SU-DHL-6 (cell line): ENCODE measurements around the gene LHB.

Experiments
- H2AFZ ChIP-seq: fragments of 200-600 bp; sonication (generic); 2 replicates; pipeline ENCODE4 v1.6.1; 2014; ENCODE audit warnings: low read depth, mild to moderate bottlenecking, moderate library complexity, mixed read lengths, antibody characterized with exemption, low read length; ENCODE audit not compliant: severe bottlenecking
- H3F3A ChIP-seq: fragments of 200-600 bp; shearing (Covaris generic); 2 replicates; pipeline ENCODE4 v1.6.0; 2016; ENCODE audit warnings: antibody characterized with exemption, mild to moderate bottlenecking; ENCODE audit not compliant: insufficient read depth
- H3K27ac ChIP-seq: fragments of 200-600 bp; sonication (generic); 2 replicates; pipeline ENCODE4 v1.5.1; 2016; ENCODE audit warnings: low read depth, mild to moderate bottlenecking, low read length, moderate library complexity, mixed read lengths
- H3K27me3 ChIP-seq: fragments of 200-600 bp; sonication (generic), shearing (Covaris generic); 2 replicates; pipeline ENCODE4 v1.6.0; 2014; ENCODE audit warnings: mild to moderate bottlenecking, low read length
- H3K36me3 ChIP-seq: fragments of 200-600 bp; sonication (generic); 2 replicates; pipeline ENCODE4 v1.6.1; 2014; ENCODE audit warnings: mild to moderate bottlenecking, low read length, mixed read lengths
- H3K4me2 ChIP-seq: fragments of 300-600, 200-600 bp; shearing (Covaris generic), sonication (generic); 2 replicates; pipeline ENCODE4 v1.6.0; 2014; ENCODE audit warnings: low read length, low read depth, mild to moderate bottlenecking; ENCODE audit not compliant: poor library complexity, severe bottlenecking
- H3K4me3 ChIP-seq: fragments of 200-600 bp; sonication (generic); 2 replicates; pipeline ENCODE4 v1.5.1; 2014; ENCODE audit warnings: antibody characterized with exemption, low read length, mild to moderate bottlenecking, mixed read lengths; ENCODE audit not compliant: insufficient read depth, poor library complexity, severe bottlenecking
- H3K79me2 ChIP-seq: fragments of 200-600 bp; sonication (generic); 2 replicates; pipeline ENCODE4 v1.6.1; 2014; ENCODE audit warnings: mild to moderate bottlenecking, low read length, moderate library complexity; ENCODE audit not compliant: insufficient read depth
- H3K9ac ChIP-seq: fragments of 200-600 bp; sonication (generic); 2 replicates; pipeline ENCODE4 v1.7.0; 2014; ENCODE audit warnings: mild to moderate bottlenecking, low read length
- H3K9me2 ChIP-seq: fragments of 200-600 bp; sonication (generic); replicated peaks from 2 replicates; pipeline ENCODE4 v1.6.1; 2014; ENCODE audit warnings: low read length; ENCODE audit not compliant: insufficient read depth
- H3K9me3 ChIP-seq: fragments of 200-600 bp; sonication (generic); 2 replicates; pipeline ENCODE4 v1.6.1; 2014; ENCODE audit warnings: low read length, mixed read lengths; ENCODE audit not compliant: insufficient read depth
- H4K20me1 ChIP-seq: fragments of 200-600 bp; sonication (generic); 2 replicates; pipeline ENCODE4 v1.6.1; 2014; ENCODE audit warnings: low read depth, mild to moderate bottlenecking, antibody characterized with exemption, low read length, moderate library complexity, mixed read lengths
- EZH2phosphoT487 ChIP-seq: fragments of 200-600 bp; sonication (generic), shearing (Covaris generic); conservative IDR thresholded peaks from 2 replicates; pipeline ENCODE4 v1.6.1; 2018; ENCODE audit warnings: mild to moderate bottlenecking, antibody characterized with exemption, low read length, moderate library complexity, mixed read lengths
- TF ChIP-seq, protein P1 (sequence below): fragments of 200-600 bp; sonication (generic); IDR thresholded peaks from one replicate; pipeline ENCODE4 v1.5.1; 2017; ENCODE audit warnings: antibody characterized with exemption, mild to moderate bottlenecking, low read length, moderate library complexity; ENCODE audit not compliant: insufficient read depth, poor library complexity, severe bottlenecking

The LHB gene

DNA sequence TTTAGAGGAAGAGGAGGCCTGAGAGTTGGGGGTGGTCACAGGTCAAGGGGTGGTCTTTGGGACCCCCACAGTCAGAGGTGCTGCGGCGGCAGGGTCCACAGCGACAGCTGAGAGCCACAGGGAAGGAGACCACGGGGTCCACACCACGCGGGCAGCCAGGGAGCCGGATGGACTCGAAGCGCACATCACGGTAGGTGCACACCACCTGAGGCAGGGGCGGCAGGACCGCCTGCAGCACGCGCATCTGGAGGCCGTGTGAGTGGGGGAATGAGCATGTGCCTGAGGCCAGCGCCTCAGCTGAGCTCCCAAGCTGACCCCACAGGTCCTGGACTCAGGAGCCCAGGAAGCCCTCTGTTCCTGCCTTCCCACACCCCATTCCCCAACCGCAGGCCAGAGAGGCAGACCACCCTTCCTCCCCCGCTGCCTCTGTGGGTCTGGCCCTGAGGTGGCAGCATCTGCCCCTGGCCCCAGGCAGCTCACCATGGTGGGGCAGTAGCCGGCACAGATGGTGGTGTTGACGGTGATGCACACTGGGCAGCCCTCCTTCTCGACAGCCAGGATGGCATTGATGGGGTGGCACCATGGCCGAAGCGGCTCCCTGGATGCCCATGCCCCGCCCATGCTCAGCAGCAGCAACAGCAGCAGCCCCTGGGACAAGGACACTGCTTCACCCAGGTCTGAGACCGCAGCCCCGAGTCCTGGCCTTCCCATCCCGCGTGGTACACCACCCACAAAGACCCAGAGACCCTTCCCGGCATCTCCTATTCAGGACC lies 638 bp downstream of the LHB start:
- Histone ChIP-seq H3K79me2 (no peaks in the 10 kb centered on the region), H3K4me3 (no peak overlapping the region), H2AFZ (no peak overlapping the region), H3F3A (no peaks in the 10 kb centered on the region), H3K27ac (no peak overlapping the region), H3K9me3 (no peaks in the 10 kb centered on the region), H3K36me3 (no peaks in the 10 kb centered on the region), H3K27me3 (no peaks in the 10 kb centered on the region), H3K4me2 (no peak overlapping the region), H3K9ac (no peak overlapping the region), H3K9me2 (no peaks in the 10 kb centered on the region), H4K20me1 (no peaks in the 10 kb centered on the region)
- TF ChIP-seq, protein P1, sequence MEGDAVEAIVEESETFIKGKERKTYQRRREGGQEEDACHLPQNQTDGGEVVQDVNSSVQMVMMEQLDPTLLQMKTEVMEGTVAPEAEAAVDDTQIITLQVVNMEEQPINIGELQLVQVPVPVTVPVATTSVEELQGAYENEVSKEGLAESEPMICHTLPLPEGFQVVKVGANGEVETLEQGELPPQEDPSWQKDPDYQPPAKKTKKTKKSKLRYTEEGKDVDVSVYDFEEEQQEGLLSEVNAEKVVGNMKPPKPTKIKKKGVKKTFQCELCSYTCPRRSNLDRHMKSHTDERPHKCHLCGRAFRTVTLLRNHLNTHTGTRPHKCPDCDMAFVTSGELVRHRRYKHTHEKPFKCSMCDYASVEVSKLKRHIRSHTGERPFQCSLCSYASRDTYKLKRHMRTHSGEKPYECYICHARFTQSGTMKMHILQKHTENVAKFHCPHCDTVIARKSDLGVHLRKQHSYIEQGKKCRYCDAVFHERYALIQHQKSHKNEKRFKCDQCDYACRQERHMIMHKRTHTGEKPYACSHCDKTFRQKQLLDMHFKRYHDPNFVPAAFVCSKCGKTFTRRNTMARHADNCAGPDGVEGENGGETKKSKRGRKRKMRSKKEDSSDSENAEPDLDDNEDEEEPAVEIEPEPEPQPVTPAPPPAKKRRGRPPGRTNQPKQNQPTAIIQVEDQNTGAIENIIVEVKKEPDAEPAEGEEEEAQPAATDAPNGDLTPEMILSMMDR: no peak
- TF ChIP-seq EZH2phosphoT487: no peak

GRCh38 chr19:49014870-49015255 lies 2.0 kb downstream of the LHB start:
- Histone ChIP-seq H3K9ac (no peak overlapping the region), H3K4me2 (no peak overlapping the region), H3F3A (no peaks in the 10 kb centered on the region), H3K9me3 (no peaks in the 10 kb centered on the region), H3K79me2 (no peaks in the 10 kb centered on the region), H3K4me3 (no peak overlapping the region), H3K27me3 (no peaks in the 10 kb centered on the region), H3K27ac (no peak overlapping the region), H4K20me1 (no peaks in the 10 kb centered on the region), H3K9me2 (no peaks in the 10 kb centered on the region), H2AFZ (no peak overlapping the region), H3K36me3 (no peaks in the 10 kb centered on the region)
- TF ChIP-seq EZH2phosphoT487: no peak
- TF ChIP-seq, protein P1: no peak

DNA sequence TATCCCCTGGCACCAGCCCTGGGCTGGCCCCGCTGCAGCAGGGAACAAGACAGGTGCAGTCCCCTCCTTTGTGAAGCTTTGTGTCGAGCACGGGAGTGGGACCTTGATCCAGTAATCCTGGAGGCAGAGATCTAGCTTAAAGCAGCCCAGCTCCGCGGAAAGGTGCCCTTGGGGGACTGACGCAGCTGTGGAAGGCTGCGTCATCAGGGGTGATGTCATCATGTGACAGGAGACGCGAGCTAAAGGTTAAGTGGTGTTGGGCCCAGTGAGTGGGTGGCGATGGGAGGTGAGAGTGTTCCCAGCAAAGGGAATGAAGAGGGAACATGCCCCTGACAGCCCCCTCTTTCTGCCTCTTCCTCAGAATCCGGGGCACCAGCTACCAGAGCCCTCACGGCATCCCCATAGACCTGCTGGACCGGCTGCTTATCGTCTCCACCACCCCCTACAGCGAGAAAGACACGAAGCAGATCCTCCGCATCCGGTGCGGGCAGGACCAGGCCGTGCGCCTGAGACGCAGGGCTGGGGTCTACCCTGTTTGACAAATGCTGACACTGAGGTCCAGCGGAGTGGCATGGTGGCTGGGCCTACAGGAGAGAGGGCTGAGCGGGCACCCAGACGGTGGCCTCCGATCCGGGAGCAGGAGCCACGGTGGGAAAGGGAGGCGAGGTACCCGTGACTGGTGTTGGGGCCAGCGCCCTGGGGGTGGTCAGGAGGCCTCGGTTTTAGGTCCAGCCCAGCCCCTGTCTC lies 2.6 kb downstream of the LHB start:
- no peaks in the 10 kb centered on the region for H3K79me2 ChIP-seq
- no peaks in the 10 kb centered on the region for H3F3A ChIP-seq
- H3K9me2 ChIP-seq: no peaks in the 10 kb centered on the region
- no peak overlapping the region for H3K4me3 ChIP-seq
- H4K20me1 ChIP-seq: no peaks in the 10 kb centered on the region
- H3K9ac ChIP-seq: no peak overlapping the region
- H3K4me2 ChIP-seq: no peak overlapping the region
- H3K9me3 ChIP-seq: no peaks in the 10 kb centered on the region
- H3K27ac ChIP-seq: no peak overlapping the region
- no peak for TF ChIP-seq EZH2phosphoT487
- TF ChIP-seq, protein P1: no peak
- H3K27me3 ChIP-seq: no peaks in the 10 kb centered on the region
- H3K36me3 ChIP-seq: no peaks in the 10 kb centered on the region
- H2AFZ ChIP-seq: no peak overlapping the region
